Lower leg skin (tissue), 4 donors: ENCODE measurements around the gene STXBP2. TPM values are rescaled to one million over a fixed set of nuclear protein-coding genes. Genes with fewer than 3 reads are reported as not detected.

ENCODE experiments used
- DNase-seq, 2 donors: peaks; one replicate each; pipeline ENCODE4 v3.0.0-alpha.2; 2019; ENCODE audit warnings: low spot score in 2 of 2
- H3K4me3 ChIP-seq: fragments of 200-600 bp; sonication (generic); 2 replicates; pipeline ENCODE4 v1.5.1; 2017; ENCODE audit warnings: mild to moderate bottlenecking, low read depth; ENCODE audit not compliant: poor library complexity, severe bottlenecking
- POLR2A ChIP-seq, 2 donors: fragments of 450-650 bp; IDR thresholded peaks; one replicate each; pipeline ENCODE4 v1.6.1; 2016 to 2017; ENCODE audit warnings: antibody characterized with exemption in 2 of 2, mild to moderate bottlenecking in 1 of 2, moderate library complexity in 1 of 2
- WGBS, 2 donors: methylation state at CpG; one replicate each; pipeline ENCODE4 v1.1.5; 2018; 5-methylcytosine and 5-hydroxymethylcytosine counted together
- intact Hi-C: fragments of 100-400 bp; cut with DNase I; formaldehyde crosslinking; loops from one replicate; pipeline ENCODE4 v1.15.0; 2023; ENCODE audit warnings: low total_unique reads
- total RNA-seq, 4 donors: library from RNA; depleted of rRNA; stranded (reverse); fragments of >200 nt; gene quantifications; one replicate each; pipeline ENCODE4 v1.1.0, GENCODE V29; 2016
- TF ChIP-seq, protein P1 (sequence below), 3 donors: fragments of 450-650 bp; IDR thresholded peaks; one replicate each; pipeline ENCODE4 v1.5.1; 2016; ENCODE audit warnings: antibody characterized with exemption in 3 of 3, mild to moderate bottlenecking in 3 of 3, moderate library complexity in 2 of 3

Gene STXBP2
- total RNA-seq, 4 donors from 2014 or later = 43.8 to 109 (median 69.9) TPM

GRCh38 chr19:7623725-7624603 lies 12.9 kb upstream of the STXBP2 start:
- WGBS, 2 donors = 88 to 92% methylated on average over 36 to 39 of the region's 39 CpGs
- DNase-seq = no peak
- intact Hi-C loops = no loop called here
- TF ChIP-seq, protein P1, sequence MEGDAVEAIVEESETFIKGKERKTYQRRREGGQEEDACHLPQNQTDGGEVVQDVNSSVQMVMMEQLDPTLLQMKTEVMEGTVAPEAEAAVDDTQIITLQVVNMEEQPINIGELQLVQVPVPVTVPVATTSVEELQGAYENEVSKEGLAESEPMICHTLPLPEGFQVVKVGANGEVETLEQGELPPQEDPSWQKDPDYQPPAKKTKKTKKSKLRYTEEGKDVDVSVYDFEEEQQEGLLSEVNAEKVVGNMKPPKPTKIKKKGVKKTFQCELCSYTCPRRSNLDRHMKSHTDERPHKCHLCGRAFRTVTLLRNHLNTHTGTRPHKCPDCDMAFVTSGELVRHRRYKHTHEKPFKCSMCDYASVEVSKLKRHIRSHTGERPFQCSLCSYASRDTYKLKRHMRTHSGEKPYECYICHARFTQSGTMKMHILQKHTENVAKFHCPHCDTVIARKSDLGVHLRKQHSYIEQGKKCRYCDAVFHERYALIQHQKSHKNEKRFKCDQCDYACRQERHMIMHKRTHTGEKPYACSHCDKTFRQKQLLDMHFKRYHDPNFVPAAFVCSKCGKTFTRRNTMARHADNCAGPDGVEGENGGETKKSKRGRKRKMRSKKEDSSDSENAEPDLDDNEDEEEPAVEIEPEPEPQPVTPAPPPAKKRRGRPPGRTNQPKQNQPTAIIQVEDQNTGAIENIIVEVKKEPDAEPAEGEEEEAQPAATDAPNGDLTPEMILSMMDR (IDR thresholded peaks at IDR 0.05) = no peak
- no peak for TF ChIP-seq POLR2A (IDR thresholded peaks at IDR 0.05)
- no peak overlapping the region for H3K4me3 ChIP-seq

DNA sequence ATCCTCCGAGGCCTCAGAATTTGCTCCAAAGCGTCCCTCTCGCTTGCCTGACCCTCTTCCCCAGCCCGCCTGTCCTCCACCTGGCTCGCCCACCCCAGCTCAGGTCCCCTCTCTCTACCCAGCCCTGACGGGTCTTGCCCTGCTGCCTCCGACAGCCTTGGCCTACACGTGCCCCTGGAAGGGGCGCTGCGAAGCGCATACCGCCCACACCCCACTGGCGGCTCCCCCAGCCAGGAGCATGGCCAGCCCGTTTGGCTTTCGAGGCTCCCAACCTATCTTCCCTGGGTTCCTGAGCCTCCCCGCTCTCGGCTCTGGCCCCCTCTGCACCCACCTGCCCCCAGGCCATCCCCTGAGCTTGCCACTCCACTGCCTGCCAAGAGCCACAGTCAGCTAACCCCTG lies 12.1 kb upstream of the STXBP2 start:
- TF ChIP-seq, protein P1 (IDR thresholded peaks at IDR 0.05) = no peak
- TF ChIP-seq POLR2A (IDR thresholded peaks at IDR 0.05) = no peak
- intact Hi-C loops = no loop called here
- DNase-seq = no peak
- WGBS, 2 donors = 90 to 91% methylated on average over 17 of the region's 17 CpGs
- no peak overlapping the region for H3K4me3 ChIP-seq

- 92 to 96% methylated on average over 34 of the region's 34 CpGs for WGBS, 2 donors
- DNase-seq = no peak
- no peak overlapping the region for H3K4me3 ChIP-seq
- TF ChIP-seq, protein P1 (IDR thresholded peaks at IDR 0.05) = no peak
- no peak for TF ChIP-seq POLR2A (IDR thresholded peaks at IDR 0.05)
- intact Hi-C loops = no loop called here
Measured at GRCh38 chr19:7625763-7626372, 11.0 kb upstream of the STXBP2 start.

DNA sequence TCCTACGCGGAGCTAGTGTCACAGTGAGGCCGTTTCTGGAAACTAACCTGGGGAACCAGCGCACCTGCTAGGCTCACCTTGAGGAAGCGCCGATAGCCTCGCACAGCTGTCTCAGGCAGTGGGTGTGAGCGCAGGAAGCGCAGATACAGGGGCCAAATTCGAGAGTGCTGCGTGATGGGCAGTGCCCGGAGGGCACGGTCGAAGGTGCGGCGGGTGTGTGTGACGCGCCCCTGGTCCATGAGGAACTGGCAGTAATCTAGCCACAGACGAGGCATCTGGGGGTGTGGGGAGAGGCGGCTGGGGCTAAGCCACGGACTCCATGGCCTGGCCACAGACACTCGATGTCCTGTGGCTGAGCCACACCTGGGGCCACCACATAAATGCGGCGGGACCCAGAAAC lies 9.7 kb upstream of the STXBP2 start:
- WGBS, 2 donors = 94% methylated on average over 21 to 24 of the region's 24 CpGs
- DNase-seq = no peak
- intact Hi-C loops = no loop called here
- no peak overlapping the region for H3K4me3 ChIP-seq
- TF ChIP-seq POLR2A (IDR thresholded peaks at IDR 0.05) = no peak
- TF ChIP-seq, protein P1 (IDR thresholded peaks at IDR 0.05) = no peak

GRCh38 chr19:7628589-7629311 lies 8.2 kb upstream of the STXBP2 start:
- intact Hi-C loops = no loop called here

More at GRCh38 chr19:7628589-7629311, 8.2 kb upstream of the STXBP2 start:
- 5 to 7% methylated on average over 15 of the region's 15 CpGs for WGBS, 2 donors
- no peak for TF ChIP-seq POLR2A (IDR thresholded peaks at IDR 0.05)
- TF ChIP-seq, protein P1 (IDR thresholded peaks at IDR 0.05) = no peak
- peak overlapping the region; percentile 99 for H3K4me3 ChIP-seq
- no peak for DNase-seq
